Mesenchymal stem cell (in vitro differentiated cells and primary cell): Measurements from ENCODE around the gene ILF3. TPM values are rescaled to one million over a fixed set of nuclear protein-coding genes. Genes with fewer than 3 reads are reported as not detected.
A peak's percentile ranks its signal among the peaks of the same experiment; 100 is the strongest.

Source experiments
- DNase-seq: peaks from one replicate; pipeline ENCODE4 v3.0.0-alpha.2; 2013
- H2AFZ ChIP-seq: one replicate; pipeline ENCODE4 v1.6.1; 2013; ENCODE audit warnings: low read depth, mild to moderate bottlenecking, control low read depth, inconsistent platforms, low read length, moderate library complexity
- H2AK5ac ChIP-seq: 2 replicates; pipeline ENCODE4 v1.6.1; 2013; ENCODE audit warnings: low read length, moderate library complexity, mild to moderate bottlenecking, inconsistent platforms; ENCODE audit not compliant: severe bottlenecking
- H2BK120ac ChIP-seq: one replicate; pipeline ENCODE4 v1.6.1; 2013; ENCODE audit warnings: low read depth, mild to moderate bottlenecking, inconsistent platforms, low read length, moderate library complexity
- H2BK12ac ChIP-seq, 2 experiments: one replicate each; pipeline ENCODE4 v1.6.1; 2013; ENCODE audit warnings: inconsistent platforms in 2 of 2, low read length in 2 of 2, mild to moderate bottlenecking in 2 of 2, moderate library complexity in 2 of 2, control low read depth in 1 of 2
- H2BK15ac ChIP-seq: one replicate; pipeline ENCODE4 v1.6.1; 2013; ENCODE audit warnings: mild to moderate bottlenecking, low read depth, inconsistent platforms; ENCODE audit not compliant: poor library complexity, severe bottlenecking
- H2BK5ac ChIP-seq: 2 replicates; pipeline ENCODE4 v1.6.1; 2013; ENCODE audit warnings: low read depth, mild to moderate bottlenecking, low read length, control low read depth, inconsistent platforms; ENCODE audit not compliant: poor library complexity, severe bottlenecking
- H3K14ac ChIP-seq, 2 experiments: one replicate each; pipeline ENCODE4 v1.6.1; 2013; ENCODE audit warnings: inconsistent platforms in 2 of 2, low read length in 2 of 2, control low read depth in 1 of 2, mild to moderate bottlenecking in 1 of 2, moderate library complexity in 1 of 2
- H3K18ac ChIP-seq, 2 experiments: one replicate each; pipeline ENCODE4 v1.6.1; 2013; ENCODE audit warnings: inconsistent platforms in 2 of 2, low read length in 2 of 2, control low read depth in 1 of 2, low read depth in 1 of 2, mild to moderate bottlenecking in 1 of 2
- H3K23ac ChIP-seq, 2 experiments: one replicate each; pipeline ENCODE4 v1.6.1; 2013; ENCODE audit warnings: inconsistent platforms in 2 of 2, low read length in 2 of 2, mild to moderate bottlenecking in 2 of 2, moderate library complexity in 2 of 2, control low read depth in 1 of 2
- H3K27ac ChIP-seq: 2 replicates; pipeline ENCODE4 v1.5.1; 2013; ENCODE audit warnings: mild to moderate bottlenecking, moderate library complexity, low read length, control low read depth, inconsistent platforms; ENCODE audit not compliant: poor library complexity, severe bottlenecking
- H3K27me3 ChIP-seq, 2 experiments: 2 replicates each; pipeline versions ENCODE4 v1.6.1 to v1.7.0; 2013; ENCODE audit warnings: low read length in 2 of 2, mild to moderate bottlenecking in 2 of 2, moderate library complexity in 2 of 2, control low read depth in 1 of 2, inconsistent platforms in 1 of 2; ENCODE audit not compliant: control insufficient read depth in 1 of 2, insufficient read depth in 1 of 2
- H3K36me3 ChIP-seq, 2 experiments: 2 replicates each; pipeline versions ENCODE4 v1.6.1 to v1.7.0; 2013; ENCODE audit warnings: low read length in 2 of 2, control low read depth in 1 of 2, inconsistent platforms in 1 of 2, low read depth in 1 of 2, mild to moderate bottlenecking in 1 of 2; ENCODE audit not compliant: insufficient read depth in 2 of 2, control insufficient read depth in 1 of 2
- H3K4ac ChIP-seq, 2 experiments: one replicate each; pipeline ENCODE4 v1.6.1; 2013; ENCODE audit warnings: inconsistent platforms in 2 of 2, low read length in 2 of 2, mild to moderate bottlenecking in 2 of 2, moderate library complexity in 2 of 2, control low read depth in 1 of 2, low read depth in 1 of 2
- H3K4me1 ChIP-seq: 2 replicates; pipeline ENCODE4 v1.6.1; 2013; ENCODE audit warnings: low read depth, low read length, control low read depth; ENCODE audit not compliant: control insufficient read depth, insufficient read depth
- H3K4me2 ChIP-seq: 2 replicates; pipeline ENCODE4 v1.6.1; 2013; ENCODE audit warnings: low read length, mild to moderate bottlenecking, inconsistent platforms; ENCODE audit not compliant: poor library complexity, severe bottlenecking
- H3K4me3 ChIP-seq, 2 experiments: 2 replicates each; pipeline versions ENCODE4 v1.5.1 to v1.7.0; 2013; ENCODE audit warnings: low read length in 2 of 2, mild to moderate bottlenecking in 2 of 2, control low read depth in 1 of 2, low read depth in 1 of 2; ENCODE audit not compliant: insufficient read depth in 1 of 2
- H3K79me1 ChIP-seq: replicated peaks from 2 replicates; pipeline ENCODE4 v1.6.1; 2013; ENCODE audit warnings: mild to moderate bottlenecking, control low read depth, low read length, inconsistent platforms; ENCODE audit not compliant: poor library complexity, severe bottlenecking
- H3K9ac ChIP-seq: 2 replicates; pipeline ENCODE4 v1.7.0; 2013; ENCODE audit warnings: mild to moderate bottlenecking, low read length, moderate library complexity
- H3K9me3 ChIP-seq: 2 replicates; pipeline ENCODE4 v1.7.0; 2013; ENCODE audit warnings: mild to moderate bottlenecking, low read length; ENCODE audit not compliant: control insufficient read depth
- H4K8ac ChIP-seq: one replicate; pipeline ENCODE4 v1.6.1; 2013; ENCODE audit warnings: inconsistent platforms, mild to moderate bottlenecking, low read length, moderate library complexity
- H4K91ac ChIP-seq: one replicate; pipeline ENCODE4 v1.6.1; 2013; ENCODE audit warnings: mild to moderate bottlenecking, low read length, inconsistent platforms
- WGBS: methylation state at CpG from one replicate; pipeline ENCODE4 v1.1.7; 2013; ENCODE audit warnings: mixed read lengths; 5-methylcytosine and 5-hydroxymethylcytosine counted together
- polyA plus RNA-seq, 2 experiments: library from polyadenylated mRNA; stranded (reverse); fragments of 200-250 nt; gene quantifications; one replicate each; pipeline ENCODE4 v1.2.3, GENCODE V29; 2013

Gene ILF3
- polyA plus RNA-seq (2013, experiment 1 of 2), result 127 TPM
- 122 TPM for polyA plus RNA-seq (2013, experiment 2 of 2)

GRCh38 chr19:10653732-10654609, at the start of gene ILF3:
TSS of gene ILF3 (plus strand) at chr19:10654346. CDS start at chr19:10670606, 16,260 bp downstream.
- Histone ChIP-seq H3K4ac (peak within 1 kb of the TSS; percentile 97 to 100), H3K4me1 (peaks cover 14% of the 10 kb centered on the region), H3K27me3 (no peaks in the 10 kb centered on the region), H2AK5ac (peak within 1 kb of the TSS; percentile 40), H3K18ac (peak within 1 kb of the TSS; percentile 98 to 99), H3K36me3 (peaks cover 7 to 13% of the 10 kb centered on the region in 2 experiments), H4K91ac (peak within 1 kb of the TSS; percentile 99), H3K9ac (peak within 1 kb of the TSS; percentile 100), H4K8ac (peak within 1 kb of the TSS; percentile 97), H2AFZ (peak within 1 kb of the TSS; percentile 82), H2BK15ac (peak within 1 kb of the TSS; percentile 48), H3K4me3 (peak within 1 kb of the TSS; percentile 92 to 99), H3K27ac (peak within 1 kb of the TSS; percentile 94), H3K14ac (peak within 1 kb of the TSS; percentile 97 to 99), H3K23ac (peak within 1 kb of the TSS; percentile 93), H3K9me3 (no peaks in the 10 kb centered on the region), H2BK12ac (no peak within 1 kb of the TSS), H3K79me1 (peaks cover 4% of the 10 kb centered on the region), H2BK120ac (peak within 1 kb of the TSS; percentile 91), H3K4me2 (peak within 1 kb of the TSS; percentile 89), H2BK5ac (peak within 1 kb of the TSS; percentile 76)
- DNase-seq, result peak; percentile 100
- WGBS, result under 1% methylated on average over 53 of the region's 91 CpGs

DNA sequence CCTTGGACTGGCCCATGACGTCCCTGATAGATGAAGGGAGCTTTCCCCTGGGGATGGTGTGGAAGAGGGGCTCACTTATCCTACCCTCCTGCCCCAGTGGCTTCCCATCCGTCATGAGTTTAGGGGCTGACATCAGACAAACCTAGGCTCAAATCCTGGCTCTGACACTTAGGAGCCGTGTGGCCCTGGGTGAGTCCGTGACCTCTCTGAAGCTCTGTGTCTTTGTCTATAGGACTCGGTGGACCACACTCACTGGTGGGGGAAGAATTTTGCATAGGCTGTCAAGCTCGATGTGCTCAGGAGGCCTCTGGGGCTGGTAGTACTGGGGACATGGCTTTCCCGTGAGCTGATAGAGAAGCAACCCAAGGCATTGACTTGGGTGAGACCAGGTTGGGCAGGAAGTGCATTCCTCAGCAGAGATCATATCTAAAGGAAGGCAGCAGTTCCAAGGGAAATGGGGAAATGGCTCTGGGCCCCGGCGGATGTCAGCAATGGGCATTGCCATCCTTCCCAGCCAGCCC, 49.6 kb upstream of the ILF3 start:
- Histone ChIP-seq H3K4ac (no peak overlapping the region), H2BK5ac (no peak overlapping the region), H3K27me3 (peaks cover 3 to 7% of the 10 kb centered on the region in 2 experiments), H3K4me2 (no peak overlapping the region), H3K14ac (no peak overlapping the region), H4K8ac (no peak overlapping the region), H3K23ac (no peak overlapping the region), H3K27ac (no peak overlapping the region), H3K4me3 (no peak overlapping the region), H2AFZ (no peak overlapping the region), H3K9me3 (no peaks in the 10 kb centered on the region), H2AK5ac (no peak overlapping the region), H2BK15ac (no peak overlapping the region), H4K91ac (no peak overlapping the region), H3K18ac (no peak overlapping the region), H3K36me3 (no peaks in the 10 kb centered on the region), H2BK12ac (no peak overlapping the region), H3K79me1 (peaks cover 26% of the 10 kb centered on the region), H3K9ac (no peak overlapping the region), H3K4me1 (peaks cover 14% of the 10 kb centered on the region), H2BK120ac (no peak overlapping the region)
- WGBS, result 83% methylated on average over 8 of the region's 9 CpGs
- no peak for DNase-seq

DNA sequence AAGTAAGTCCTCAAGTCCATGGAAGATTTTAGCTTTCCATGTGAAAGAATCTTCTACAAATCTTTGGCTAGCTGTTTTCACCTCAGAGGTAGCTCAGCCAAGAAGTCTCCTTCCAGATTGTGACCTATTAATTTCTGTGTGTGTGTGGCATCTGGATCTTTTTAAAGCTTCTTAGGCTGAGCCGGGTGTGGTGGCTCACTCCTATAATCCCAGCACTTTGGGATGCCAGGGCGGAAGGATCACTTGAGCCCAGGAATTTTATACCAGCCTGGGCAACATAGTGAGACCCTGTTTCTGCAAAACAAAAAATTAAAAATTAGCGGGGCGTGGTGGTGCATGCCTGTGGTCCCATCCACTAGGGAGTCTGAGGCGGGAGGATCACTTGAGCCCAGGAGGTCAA, 42.2 kb upstream of the ILF3 start:
- H3K4me3 ChIP-seq, result no peak overlapping the region
- no peaks in the 10 kb centered on the region for H3K27me3 ChIP-seq
- H3K4ac ChIP-seq, result no peak overlapping the region
- H2AFZ ChIP-seq, result no peak overlapping the region
- H3K36me3 ChIP-seq, result peaks cover 0 to 8% of the 10 kb centered on the region in 2 experiments
- H3K4me1 ChIP-seq, result peaks cover 7% of the 10 kb centered on the region
- no peak overlapping the region for H2BK12ac ChIP-seq
- H3K4me2 ChIP-seq, result no peak overlapping the region
- H4K8ac ChIP-seq, result no peak overlapping the region
- no peak overlapping the region for H3K9ac ChIP-seq
- H2AK5ac ChIP-seq, result no peak overlapping the region
- WGBS, result 98% methylated on average over 5 of the region's 5 CpGs
- no peaks in the 10 kb centered on the region for H3K9me3 ChIP-seq
- no peak overlapping the region for H2BK5ac ChIP-seq
- H2BK15ac ChIP-seq, result no peak overlapping the region
- H3K14ac ChIP-seq, result no peak overlapping the region
- no peak overlapping the region for H2BK120ac ChIP-seq
- H3K27ac ChIP-seq, result no peak overlapping the region
- H4K91ac ChIP-seq, result no peak overlapping the region
- no peak for DNase-seq
- H3K18ac ChIP-seq, result no peak overlapping the region
- H3K23ac ChIP-seq, result no peak overlapping the region
- H3K79me1 ChIP-seq, result peaks cover 22% of the 10 kb centered on the region

GRCh38 chr19:10612499-10613119, 41.5 kb upstream of the ILF3 start:
- Histone ChIP-seq H3K23ac (no peak overlapping the region), H3K9ac (peak overlapping the region; percentile 22), H2AFZ (no peak overlapping the region), H2AK5ac (no peak overlapping the region), H2BK120ac (no peak overlapping the region), H3K36me3 (peaks cover 0 to 8% of the 10 kb centered on the region in 2 experiments), H3K27ac (no peak overlapping the region), H3K4me1 (peaks cover 13% of the 10 kb centered on the region), H3K4me3 (no peak overlapping the region), H2BK12ac (no peak overlapping the region), H2BK5ac (no peak overlapping the region), H3K4ac (no peak overlapping the region), H3K27me3 (no peaks in the 10 kb centered on the region), H4K91ac (no peak overlapping the region), H2BK15ac (no peak overlapping the region), H3K18ac (no peak overlapping the region), H3K14ac (no peak overlapping the region), H3K4me2 (no peak overlapping the region), H4K8ac (no peak overlapping the region), H3K9me3 (no peaks in the 10 kb centered on the region), H3K79me1 (peaks cover 20% of the 10 kb centered on the region)
- DNase-seq, result no peak
- WGBS, result 95% methylated on average over 14 of the region's 15 CpGs
